Kasumi-1 (cell line): Measurements from ENCODE around the gene MSH3.
A peak's percentile ranks its signal among the peaks of the same experiment; 100 is the strongest.

Experiments
- DNase-seq, 2 experiments: peaks; one replicate each; lab custom pipeline; 2025; lab: John Stamatoyannopoulos, UW

The MSH3 gene

GRCh38 chr5:80904533-80905187, 250.2 kb downstream of the MSH3 start:
- DNase-seq, result peak; percentile 52 to 68

- no peak for DNase-seq
Measured at GRCh38 chr5:80905405-80905804, 251.0 kb downstream of the MSH3 start.

GRCh38 chr5:80912479-80912878, 258.0 kb downstream of the MSH3 start:
- DNase-seq, result no peak

- no peak for DNase-seq
Measured at GRCh38 chr5:80915716-80916115, 261.3 kb downstream of the MSH3 start.

- DNase-seq, result no peak
Measured at GRCh38 chr5:80916676-80917075, 262.2 kb downstream of the MSH3 start.

- no peak for DNase-seq
Measured at GRCh38 chr5:80917631-80918030, 263.2 kb downstream of the MSH3 start.

GRCh38 chr5:80919678-80920196, 265.3 kb downstream of the MSH3 start:
- no peak for DNase-seq

- no peak for DNase-seq
Measured at GRCh38 chr5:80920333-80920732, 265.9 kb downstream of the MSH3 start.

- DNase-seq, result no peak
Measured at GRCh38 chr5:80921026-80921425, 266.6 kb downstream of the MSH3 start.

- DNase-seq, result no peak
Measured at GRCh38 chr5:80925931-80926330, 271.5 kb downstream of the MSH3 start.
